ENCODE data around the gene GALNTL6. TPM values are rescaled to one million over a fixed set of nuclear protein-coding genes. Genes with fewer than 3 reads are reported as not detected.

The GALNTL6 gene
- total and polyA plus RNA-seq, 3 donors from 2014 or later, result 2.9 to 6.2 (median 4.9) TPM

GRCh38 chr4:172674811-172675210, 861.6 kb downstream of the GALNTL6 start:
- Histone ChIP-seq H3K4me3 (no peak overlapping the region), H3K9me3 (no peaks in the 10 kb centered on the region)
- intact Hi-C loops (cut with DNase I; ENCODE audit: low total_unique reads), result no loop called here

GRCh38 chr4:172675232-172675631, 862.0 kb downstream of the GALNTL6 start:
- H3K4me3 ChIP-seq, result no peak overlapping the region
- 100% methylated on average over 1 of the region's 1 CpG for WGBS, 2 donors
- no peak overlapping the region for H3K27ac ChIP-seq
- no peaks in the 10 kb centered on the region for H3K9me3 ChIP-seq
- no peaks in the 10 kb centered on the region for H3K27me3 ChIP-seq
- no peaks in the 10 kb centered on the region for H3K36me3 ChIP-seq (ENCODE audit: low read depth, missing control alignments)
- DNase-seq, result no peak
- H3K4me1 ChIP-seq, result no peaks in the 10 kb centered on the region
- no peak for TF ChIP-seq POLR2A (IDR thresholded peaks at IDR 0.05)
- intact Hi-C loops (cut with DNase I; ENCODE audit: low total_unique reads), result no loop called here

More at GRCh38 chr4:172674811-172675210, 861.6 kb downstream of the GALNTL6 start:
- no peaks in the 10 kb centered on the region for H3K36me3 ChIP-seq (ENCODE audit: low read depth, missing control alignments)
- H3K27ac ChIP-seq, result no peak overlapping the region
- no peaks in the 10 kb centered on the region for H3K4me1 ChIP-seq
- no peak for DNase-seq
- TF ChIP-seq CTCF (IDR thresholded peaks at IDR 0.05) (no peak), POLR2A (IDR thresholded peaks at IDR 0.05) (no peak)
- H3K27me3 ChIP-seq, result no peaks in the 10 kb centered on the region

GRCh38 chr4:172680691-172681090, 867.5 kb downstream of the GALNTL6 start:
- no peak overlapping the region for H3K4me3 ChIP-seq
- TF ChIP-seq POLR2A (IDR thresholded peaks at IDR 0.05), result no peak
- no peak for TF ChIP-seq CTCF (IDR thresholded peaks at IDR 0.05)

GRCh38 chr4:172683021-172683420, 869.8 kb downstream of the GALNTL6 start:
- intact Hi-C loops (cut with DNase I; ENCODE audit: low total_unique reads), result no loop called here
- Histone ChIP-seq H3K4me3 (no peak overlapping the region), H3K27me3 (no peaks in the 10 kb centered on the region), H3K27ac (no peak overlapping the region), H3K4me1 (no peaks in the 10 kb centered on the region), H3K36me3 (ENCODE audit: low read depth, missing control alignments) (no peaks in the 10 kb centered on the region), H3K9me3 (no peaks in the 10 kb centered on the region)
- no peak for DNase-seq
- no peak for TF ChIP-seq CTCF (IDR thresholded peaks at IDR 0.05)
- TF ChIP-seq POLR2A (IDR thresholded peaks at IDR 0.05), result no peak
- 81 to 87% methylated on average over 3 of the region's 3 CpGs for WGBS, 2 donors

More at GRCh38 chr4:172680691-172681090, 867.5 kb downstream of the GALNTL6 start:
- Histone ChIP-seq H3K36me3 (ENCODE audit: low read depth, missing control alignments) (no peaks in the 10 kb centered on the region), H3K9me3 (no peaks in the 10 kb centered on the region), H3K27me3 (no peaks in the 10 kb centered on the region), H3K4me1 (no peaks in the 10 kb centered on the region), H3K27ac (no peak overlapping the region)
- DNase-seq, result no peak
- intact Hi-C loops (cut with DNase I; ENCODE audit: low total_unique reads), result no loop called here

GRCh38 chr4:172686021-172686420, 872.8 kb downstream of the GALNTL6 start:
- no peak for TF ChIP-seq CTCF (IDR thresholded peaks at IDR 0.05)
- TF ChIP-seq POLR2A (IDR thresholded peaks at IDR 0.05), result no peak
- Histone ChIP-seq H3K4me1 (no peaks in the 10 kb centered on the region), H3K9me3 (no peaks in the 10 kb centered on the region), H3K4me3 (no peak overlapping the region), H3K27me3 (no peaks in the 10 kb centered on the region), H3K27ac (no peak overlapping the region), H3K36me3 (ENCODE audit: low read depth, missing control alignments) (no peaks in the 10 kb centered on the region)
- DNase-seq, result no peak
- 93 to 96% methylated on average over 2 of the region's 2 CpGs for WGBS, 2 donors
- intact Hi-C loops (cut with DNase I; ENCODE audit: low total_unique reads), result no loop called here

Data from testis (tissue), 3 donors.